HepG2 (cell line): ENCODE results near the gene MTIF3. TPM values are rescaled to one million over a fixed set of nuclear protein-coding genes. Genes with fewer than 3 reads are reported as not detected.
A peak's percentile ranks its signal among the peaks of the same experiment; 100 is the strongest.

ENCODE experiments used
- CCDC6 ChIP-seq: sonication (generic); formaldehyde crosslinking; IDR thresholded peaks from 2 replicates; pipeline ENCODE4 v1.8.1; 2022; ENCODE audit warnings: mild to moderate bottlenecking, missing genetic modification reagents, moderate library complexity
- FOXO1 ChIP-seq: sonication (generic); formaldehyde crosslinking; IDR thresholded peaks from 2 replicates; pipeline ENCODE4 v1.4.0; 2020; ENCODE audit warnings: missing genetic modification reagents
- GABPB1 ChIP-seq: IDR thresholded peaks from 2 replicates; pipeline ENCODE4 v1.6.1; 2016; ENCODE audit warnings: mild to moderate bottlenecking, missing genetic modification reagents, moderate library complexity, missing compliant biosample characterization
- HNRNPUL1 ChIP-seq: fragments of 200-400 bp; formaldehyde crosslinking; IDR thresholded peaks from 2 replicates; pipeline ENCODE4 v1.6.1; 2017; ENCODE audit warnings: low read depth, mild to moderate bottlenecking, low read length, moderate library complexity
- ISL2 ChIP-seq: sonication (generic); formaldehyde crosslinking; IDR thresholded peaks from 2 replicates; pipeline ENCODE4 v1.5.0; 2020; ENCODE audit warnings: missing genetic modification reagents
- JDP2 ChIP-seq: sonication (generic); formaldehyde crosslinking; IDR thresholded peaks from 2 replicates; pipeline ENCODE4 v1.8.1; 2022; ENCODE audit warnings: missing genetic modification reagents, borderline replicate concordance
- LCORL ChIP-seq, 2 experiments: fragments of 450-650 bp in 1 of 2; sonication (generic) in 1 of 2; formaldehyde crosslinking in 1 of 2; IDR thresholded peaks; 2 replicates each; pipeline versions ENCODE4 v1.5.0 to v1.6.1; 2017 to 2020; ENCODE audit warnings: antibody characterized with exemption in 1 of 2, missing genetic modification reagents in 1 of 2
- MEF2D ChIP-seq: sonication (generic); formaldehyde crosslinking; IDR thresholded peaks from 2 replicates; pipeline ENCODE4 v1.5.1; 2020; ENCODE audit warnings: mild to moderate bottlenecking, missing genetic modification reagents
- NONO ChIP-seq, 2 experiments: fragments of 450-650 bp in 1 of 2; sonication (generic) in 1 of 2; formaldehyde crosslinking in 1 of 2; IDR thresholded peaks in 1 of 2; conservative IDR thresholded peaks in 1 of 2; 2 replicates each; pipeline versions ENCODE4 v1.6.1 to v1.8.0; 2017 to 2022; ENCODE audit warnings: mild to moderate bottlenecking in 1 of 2, missing genetic modification reagents in 1 of 2, moderate library complexity in 1 of 2
- POLR2G ChIP-seq: fragments of 200-400 bp; formaldehyde crosslinking; IDR thresholded peaks from 2 replicates; pipeline ENCODE4 v1.6.1; 2018; ENCODE audit warnings: mild to moderate bottlenecking, low read depth, low read length, moderate library complexity
- PPARG ChIP-seq: conservative IDR thresholded peaks from 2 replicates; pipeline ENCODE4 v1.6.1; 2016; ENCODE audit warnings: missing biosample characterization, missing genetic modification reagents
- RORA ChIP-seq: sonication (generic); formaldehyde crosslinking; IDR thresholded peaks from 2 replicates; pipeline ENCODE4 v1.5.0; 2020; ENCODE audit warnings: mild to moderate bottlenecking, missing genetic modification reagents, moderate library complexity
- SKI ChIP-seq: fragments of 450-650 bp; IDR thresholded peaks from one replicate; pipeline ENCODE4 v1.6.1; 2018; ENCODE audit warnings: mild to moderate bottlenecking; ENCODE audit not compliant: partially characterized antibody
- ZNF12 ChIP-seq: sonication (generic); formaldehyde crosslinking; IDR thresholded peaks from 2 replicates; pipeline ENCODE4 v1.5.0; 2020; ENCODE audit warnings: missing genetic modification reagents
- ZNF124 ChIP-seq: sonication (generic); formaldehyde crosslinking; IDR thresholded peaks from 2 replicates; pipeline ENCODE4 v1.4.0; 2020; ENCODE audit warnings: missing genetic modification reagents
- ZNF234 ChIP-seq: sonication (generic); formaldehyde crosslinking; conservative IDR thresholded peaks from 2 replicates; pipeline ENCODE4 v1.5.1; 2020; ENCODE audit warnings: mild to moderate bottlenecking, missing genetic modification reagents
- ZNF350 ChIP-seq: sonication (generic); formaldehyde crosslinking; IDR thresholded peaks from 2 replicates; pipeline ENCODE4 v1.4.0; 2020; ENCODE audit warnings: mild to moderate bottlenecking, low read depth, missing genetic modification reagents, borderline replicate concordance
- ZNF354B ChIP-seq: sonication (generic); formaldehyde crosslinking; IDR thresholded peaks from 2 replicates; pipeline ENCODE4 v1.8.0; 2022; ENCODE audit warnings: mild to moderate bottlenecking, missing genetic modification reagents
- ZNF615 ChIP-seq: sonication (generic); formaldehyde crosslinking; IDR thresholded peaks from 2 replicates; pipeline ENCODE4 v1.5.0; 2020; ENCODE audit warnings: mild to moderate bottlenecking, missing genetic modification reagents, borderline replicate concordance
- ZNF776 ChIP-seq: sonication (generic); formaldehyde crosslinking; IDR thresholded peaks from 2 replicates; pipeline ENCODE4 v1.4.0; 2020; ENCODE audit warnings: mild to moderate bottlenecking, missing genetic modification reagents
- polyA plus RNA-seq, 8 experiments: library from polyadenylated mRNA; depleted of rRNA in 3 of 8; stranded (reverse) in 7 of 8; unstranded in 1 of 8; fragments of >200 nt; fragmentation: Illumina TruSeq in 4 of 8; extraction: Trizol in 4 of 8; gene quantifications; 2 replicates each; pipeline versions ENCODE4 v1.2.1 to v1.2.3, GENCODE V29; 2011 to 2016; ENCODE audit warnings: low read depth in 4 of 8, missing spikeins in 1 of 8, mixed read lengths in 1 of 8; ENCODE audit not compliant: insufficient read depth in 1 of 8
- total RNA-seq, 5 experiments: library from RNA; depleted of rRNA; stranded (reverse); fragments of >200 nt; fragmentation: Illumina TruSeq; extraction: Trizol; gene quantifications; 2 replicates each; pipeline ENCODE4 v1.2.3, GENCODE V29; 2016; ENCODE audit warnings: low read depth in 1 of 5
- TF ChIP-seq, protein P1 (sequence below): IDR thresholded peaks from 2 replicates; pipeline ENCODE4 v1.6.1; 2012; ENCODE audit warnings: low read depth, low read length, improper control_type of control experiment
- TF ChIP-seq, protein P2 (sequence below): sonication (generic); formaldehyde crosslinking; IDR thresholded peaks from 2 replicates; pipeline ENCODE4 v1.4.0; 2020; ENCODE audit warnings: mild to moderate bottlenecking, missing genetic modification reagents
- TF ChIP-seq, protein P3 (sequence below): sonication (generic); formaldehyde crosslinking; IDR thresholded peaks from 2 replicates; pipeline ENCODE4 v1.5.0; 2020; ENCODE audit warnings: missing genetic modification reagents, mild to moderate bottlenecking, borderline replicate concordance
- TF ChIP-seq, protein P4 (sequence below): sonication (generic); formaldehyde crosslinking; IDR thresholded peaks from 2 replicates; pipeline ENCODE4 v1.8.0; 2022; ENCODE audit warnings: mild to moderate bottlenecking, missing genetic modification reagents, moderate library complexity

Gene MTIF3
- total and polyA plus RNA-seq, 2 of the 13 experiments (the other 11 are each of a cell fraction or from before 2014, with no cell fraction given) = 33.7 to 40.6 TPM

DNA sequence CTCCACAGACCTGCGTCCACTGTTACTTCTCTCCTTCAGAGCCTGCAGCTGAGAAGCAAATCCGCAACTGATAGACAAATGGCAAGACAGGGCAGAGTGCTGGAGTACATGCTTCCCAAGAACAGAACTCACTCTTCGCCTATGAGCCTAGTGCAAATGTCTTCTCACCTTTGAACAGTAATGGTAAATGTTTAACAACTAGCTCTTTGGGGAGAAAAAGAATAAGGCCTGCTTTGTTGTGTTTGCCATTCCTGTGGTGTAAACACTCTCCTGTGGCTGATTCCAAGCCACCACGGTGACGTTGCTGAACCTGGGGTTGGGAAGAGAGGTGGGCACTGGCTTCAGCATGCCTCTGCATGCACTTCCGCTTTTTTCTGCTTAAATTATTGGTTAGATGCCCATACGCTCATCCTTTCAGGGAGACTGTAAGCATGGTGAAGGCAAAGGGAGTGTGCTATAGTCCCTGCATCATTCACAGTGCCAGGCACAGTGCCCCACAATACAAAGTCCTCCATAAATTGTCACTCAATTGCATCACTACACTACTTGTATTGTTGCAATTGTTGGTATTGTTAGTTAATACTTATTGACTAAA lies 54.0 kb downstream of the MTIF3 start (continued):
- TF ChIP-seq, protein P1, sequence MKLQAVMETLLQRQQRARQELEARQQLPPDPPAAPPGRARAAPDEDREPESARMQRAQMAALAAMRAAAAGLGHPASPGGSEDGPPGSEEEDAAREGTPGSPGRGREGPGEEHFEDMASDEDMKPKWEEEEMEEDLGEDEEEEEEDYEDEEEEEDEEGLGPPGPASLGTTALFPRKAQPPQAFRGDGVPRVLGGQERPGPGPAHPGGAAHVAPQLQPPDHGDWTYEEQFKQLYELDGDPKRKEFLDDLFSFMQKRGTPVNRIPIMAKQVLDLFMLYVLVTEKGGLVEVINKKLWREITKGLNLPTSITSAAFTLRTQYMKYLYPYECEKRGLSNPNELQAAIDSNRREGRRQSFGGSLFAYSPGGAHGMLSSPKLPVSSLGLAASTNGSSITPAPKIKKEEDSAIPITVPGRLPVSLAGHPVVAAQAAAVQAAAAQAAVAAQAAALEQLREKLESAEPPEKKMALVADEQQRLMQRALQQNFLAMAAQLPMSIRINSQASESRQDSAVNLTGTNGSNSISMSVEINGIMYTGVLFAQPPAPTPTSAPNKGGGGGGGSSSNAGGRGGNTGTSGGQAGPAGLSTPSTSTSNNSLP = 0 out of 2 replicates have a peak, but pooled peaks have one; percentile 14
- TF ChIP-seq GABPB1 = peak; percentile 59
- no peak for TF ChIP-seq NONO (IDR thresholded peaks at IDR 0.05)
- no peak for TF ChIP-seq NONO (CRISPR knock-in tag; conservative IDR thresholded peaks at IDR 0.05)
- TF ChIP-seq ZNF354B (CRISPR knock-in tag) = no peak
- TF ChIP-seq, protein P2, sequence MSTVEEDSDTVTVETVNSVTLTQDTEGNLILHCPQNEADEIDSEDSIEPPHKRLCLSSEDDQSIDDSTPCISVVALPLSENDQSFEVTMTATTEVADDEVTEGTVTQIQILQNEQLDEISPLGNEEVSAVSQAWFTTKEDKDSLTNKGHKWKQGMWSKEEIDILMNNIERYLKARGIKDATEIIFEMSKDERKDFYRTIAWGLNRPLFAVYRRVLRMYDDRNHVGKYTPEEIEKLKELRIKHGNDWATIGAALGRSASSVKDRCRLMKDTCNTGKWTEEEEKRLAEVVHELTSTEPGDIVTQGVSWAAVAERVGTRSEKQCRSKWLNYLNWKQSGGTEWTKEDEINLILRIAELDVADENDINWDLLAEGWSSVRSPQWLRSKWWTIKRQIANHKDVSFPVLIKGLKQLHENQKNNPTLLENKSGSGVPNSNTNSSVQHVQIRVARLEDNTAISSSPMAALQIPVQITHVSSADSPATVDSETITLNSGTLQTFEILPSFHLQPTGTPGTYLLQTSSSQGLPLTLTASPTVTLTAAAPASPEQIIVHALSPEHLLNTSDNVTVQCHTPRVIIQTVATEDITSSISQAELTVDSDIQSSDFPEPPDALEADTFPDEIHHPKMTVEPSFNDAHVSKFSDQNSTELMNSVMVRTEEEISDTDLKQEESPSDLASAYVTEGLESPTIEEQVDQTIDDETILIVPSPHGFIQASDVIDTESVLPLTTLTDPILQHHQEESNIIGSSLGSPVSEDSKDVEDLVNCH (CRISPR knock-in tag) = no peak
- 0 out of 2 replicates have a peak, but pooled peaks have one; percentile 7 for TF ChIP-seq ZNF12
- no peak for TF ChIP-seq ZNF234 (CRISPR knock-in tag)
- no peak for TF ChIP-seq JDP2
- peak; percentile 56; the same call in 1 of the 2 replicates for TF ChIP-seq PPARG (CRISPR knock-in tag)
- no peak for TF ChIP-seq RORA (CRISPR knock-in tag)
- TF ChIP-seq LCORL (IDR thresholded peaks at IDR 0.05) = no peak
- no peak for TF ChIP-seq LCORL (CRISPR knock-in tag; IDR thresholded peaks at IDR 0.05)
- no peak for TF ChIP-seq ZNF776
- TF ChIP-seq HNRNPUL1 = no peak
- TF ChIP-seq MEF2D (CRISPR knock-in tag) = peak; percentile 60; the same call in 1 of the 2 replicates
- 0 out of 2 replicates have a peak, but pooled peaks have one; percentile 30 for TF ChIP-seq ZNF124
- TF ChIP-seq, protein P3, sequence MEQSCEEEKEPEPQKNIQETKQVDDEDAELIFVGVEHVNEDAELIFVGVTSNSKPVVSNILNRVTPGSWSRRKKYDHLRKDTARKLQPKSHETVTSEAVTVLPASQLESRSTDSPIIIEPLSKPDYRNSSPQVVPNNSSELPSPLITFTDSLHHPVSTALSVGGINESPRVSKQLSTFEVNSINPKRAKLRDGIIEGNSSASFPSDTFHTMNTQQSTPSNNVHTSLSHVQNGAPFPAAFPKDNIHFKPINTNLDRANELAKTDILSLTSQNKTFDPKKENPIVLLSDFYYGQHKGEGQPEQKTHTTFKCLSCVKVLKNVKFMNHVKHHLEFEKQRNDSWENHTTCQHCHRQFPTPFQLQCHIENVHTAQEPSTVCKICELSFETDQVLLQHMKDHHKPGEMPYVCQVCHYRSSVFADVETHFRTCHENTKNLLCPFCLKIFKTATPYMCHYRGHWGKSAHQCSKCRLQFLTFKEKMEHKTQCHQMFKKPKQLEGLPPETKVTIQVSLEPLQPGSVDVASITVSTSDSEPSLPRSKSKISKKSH (CRISPR knock-in tag) = no peak
- TF ChIP-seq CCDC6 (CRISPR knock-in tag) = 0 out of 2 replicates have a peak, but pooled peaks have one; percentile 26
- TF ChIP-seq ISL2 (CRISPR knock-in tag) = peak; percentile 72; the same call in 1 of the 2 replicates
- TF ChIP-seq SKI = no peak
- peak; percentile 91 for TF ChIP-seq POLR2G
- peak; percentile 54; the same call in 1 of the 2 replicates for TF ChIP-seq ZNF350 (CRISPR knock-in tag)
- TF ChIP-seq FOXO1 (CRISPR knock-in tag) = peak; percentile 86
- TF ChIP-seq, protein P4, sequence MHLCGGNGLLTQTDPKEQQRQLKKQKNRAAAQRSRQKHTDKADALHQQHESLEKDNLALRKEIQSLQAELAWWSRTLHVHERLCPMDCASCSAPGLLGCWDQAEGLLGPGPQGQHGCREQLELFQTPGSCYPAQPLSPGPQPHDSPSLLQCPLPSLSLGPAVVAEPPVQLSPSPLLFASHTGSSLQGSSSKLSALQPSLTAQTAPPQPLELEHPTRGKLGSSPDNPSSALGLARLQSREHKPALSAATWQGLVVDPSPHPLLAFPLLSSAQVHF (CRISPR knock-in tag) = no peak
- no peak for TF ChIP-seq ZNF615
